ENCODE measurements around the gene RAG2. TPM values are rescaled to one million over a fixed set of nuclear protein-coding genes. Genes with fewer than 3 reads are reported as not detected.

RAG2 gene
- total RNA-seq, 1 experiment from 2014 or later = not detected

DNA sequence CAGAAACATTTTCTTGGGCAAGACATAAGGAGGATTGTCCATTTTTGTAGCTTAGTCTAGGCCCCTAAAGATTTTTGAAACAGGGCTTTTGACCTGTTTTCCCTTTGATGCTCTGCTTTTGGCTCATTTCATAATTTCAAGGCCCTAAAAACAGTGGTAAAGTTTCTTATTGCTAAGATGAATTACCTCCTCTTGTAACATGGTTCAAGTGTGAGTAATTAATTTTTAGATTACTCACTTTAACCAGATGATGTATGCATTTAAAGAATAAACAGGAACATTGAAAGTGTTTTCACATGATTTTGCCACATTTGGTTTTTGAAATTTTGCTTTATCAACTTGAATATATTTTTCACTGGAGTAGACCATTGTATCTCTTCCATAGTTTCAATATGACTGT is 1.2 kb downstream of the RAG2 start:
- Histone ChIP-seq H3K27ac (ENCODE audit: insufficient read length, low read depth, low read length) (no peak overlapping the region), H3K9ac (ENCODE audit: extremely low read depth, insufficient read length, low read length) (no peak overlapping the region), H3T11ph (ENCODE audit: low read length) (no peak overlapping the region), H3K4me1 (ENCODE audit: insufficient read depth, low read length) (no peaks in the 10 kb centered on the region), H4K91ac (ENCODE audit: insufficient read length, low read depth, low read length) (no peak overlapping the region), H2BK20ac (ENCODE audit: low read depth, low read length, poor library complexity, severe bottlenecking) (no peak overlapping the region), H2AK5ac (ENCODE audit: insufficient read length, low read length) (no peak overlapping the region), H3K14ac (ENCODE audit: insufficient read depth, low read length) (no peak overlapping the region), H3K18ac (ENCODE audit: insufficient read length, low read depth, low read length) (no peak overlapping the region), H4K8ac (replicated peaks; ENCODE audit: insufficient read length, low read depth, low read length) (no peak overlapping the region), H2BK120ac (ENCODE audit: low read depth, low read length, poor library complexity, severe bottlenecking) (no peak overlapping the region), H3K4me2 (ENCODE audit: insufficient read depth, insufficient read length, low read length) (no peak overlapping the region), H4K20me1 (ENCODE audit: control insufficient read depth, insufficient read depth, insufficient read length) (no peaks in the 10 kb centered on the region), H3K23ac (ENCODE audit: insufficient read length, low read depth, low read length) (no peak overlapping the region), H2BK15ac (ENCODE audit: low read depth, low read length) (no peak overlapping the region), H3K79me1 (ENCODE audit: insufficient read depth, low read depth, low read length, poor library complexity, severe bottlenecking) (no peaks in the 10 kb centered on the region), H3K79me2 (ENCODE audit: insufficient read depth, low read length) (no peaks in the 10 kb centered on the region), H3K27me3 (ENCODE audit: insufficient read depth, low read length) (no peaks in the 10 kb centered on the region), H2BK12ac (ENCODE audit: insufficient read length, low read depth, low read length) (no peak overlapping the region), H3K9me3 (ENCODE audit: control insufficient read depth, low read depth, low read length) (no peaks in the 10 kb centered on the region), H3K4ac (ENCODE audit: low read depth, low read length) (no peak overlapping the region), H4K5ac (ENCODE audit: insufficient read length, low read depth, low read length) (no peak overlapping the region), H2BK5ac (ENCODE audit: insufficient read length, low read length) (no peak overlapping the region), H3K23me2 (ENCODE audit: insufficient read length, low read depth, low read length, poor library complexity, severe bottlenecking) (no peaks in the 10 kb centered on the region), H2AFZ (ENCODE audit: low read length) (no peak overlapping the region), H3K56ac (ENCODE audit: insufficient read length, low read depth, low read length) (no peak overlapping the region)
- peaks cover 10% of the 10 kb centered on the region for H3K27me3 Mint-ChIP-seq (ENCODE audit: low read depth)
- no peak overlapping the region for H3K4me3 Mint-ChIP-seq
- no peak for TF ChIP-seq CTCF (conservative IDR thresholded peaks at IDR 0.05)
- no peaks in the 10 kb centered on the region for H3K9me3 Mint-ChIP-seq
- H3K27ac Mint-ChIP-seq = no peak overlapping the region
- no peaks in the 10 kb centered on the region for H3K36me3 Mint-ChIP-seq (ENCODE audit: insufficient read depth in 1 of 3, low read depth in 3 of 3)
- H3K4me1 Mint-ChIP-seq = peaks cover 5 to 6% of the 10 kb centered on the region in 2 experiments
- DNase-seq = no peak

Measured in H9 (cell line).